ENCODE measurements around the gene PPIG. TPM values are rescaled to one million over a fixed set of nuclear protein-coding genes. Genes with fewer than 3 reads are reported as not detected.

The PPIG gene
- polyA plus RNA-seq, 1 of the 3 experiments (the other 2 are of a cell fraction): 8.3 TPM

GRCh38 chr2:169546756-169547155 lies 37.4 kb upstream of the PPIG start:
- Histone ChIP-seq H3K27ac (ENCODE audit: low read depth in 2 of 2, low read length in 1 of 2) (no peak overlapping the region), H4K20me1 (ENCODE audit: insufficient read depth) (no peaks in the 10 kb centered on the region), H3F3A (replicated peaks; ENCODE audit: insufficient read depth) (no peaks in the 10 kb centered on the region), H3K36me3 (replicated peaks in 1 of 2; ENCODE audit: control insufficient read depth in 1 of 2, insufficient read depth in 2 of 2, low read length in 1 of 2) (peaks cover 17 to 36% of the 10 kb centered on the region in 2 experiments), H3K9me2 (no peaks in the 10 kb centered on the region), H3K27me3 (ENCODE audit: insufficient read depth) (no peaks in the 10 kb centered on the region), H3K9ac (no peak overlapping the region), H3K4me3 (ENCODE audit: low read depth in 2 of 2, low read length in 1 of 2) (no peak overlapping the region), H3K4me1 (ENCODE audit: control insufficient read depth in 1 of 2, insufficient read depth in 2 of 2, low read depth in 1 of 2, low read length in 1 of 2) (no peaks in the 10 kb centered on the region), H3K4me2 (no peak overlapping the region), H3K79me2 (ENCODE audit: insufficient read depth) (no peaks in the 10 kb centered on the region), H3K9me3 (no peaks in the 10 kb centered on the region), H2AFZ (ENCODE audit: low read depth) (no peak overlapping the region)
- CTCF ChIA-PET: no interaction called here
- no peak for DNase-seq
- no peak for TF ChIP-seq CHD2 (IDR thresholded peaks at IDR 0.05; ENCODE audit: low read length, partially characterized antibody)
- TF ChIP-seq TCF12 (IDR thresholded peaks at IDR 0.05): no peak
- no peak for TF ChIP-seq FOSL2 (IDR thresholded peaks at IDR 0.05; ENCODE audit: borderline replicate concordance, low read depth)
- no peak for TF ChIP-seq MEF2A (IDR thresholded peaks at IDR 0.05; ENCODE audit: borderline replicate concordance, low read depth)
- TF ChIP-seq SIN3A (IDR thresholded peaks at IDR 0.05; ENCODE audit: borderline replicate concordance, low read depth, low read length): no peak
- TF ChIP-seq RCOR1 (IDR thresholded peaks at IDR 0.05; ENCODE audit: low read length): no peak
- no peak for TF ChIP-seq USF1 (IDR thresholded peaks at IDR 0.05; ENCODE audit: borderline replicate concordance, low read depth)
- TF ChIP-seq RFX5 (IDR thresholded peaks at IDR 0.05; ENCODE audit: low read length): no peak
- no peak for TF ChIP-seq MXI1 (IDR thresholded peaks at IDR 0.05; ENCODE audit: low read depth, low read length)
- no peak for TF ChIP-seq TAF1 (IDR thresholded peaks at IDR 0.05; ENCODE audit: borderline replicate concordance, low read depth, low read length)
- TF ChIP-seq RXRA (IDR thresholded peaks at IDR 0.05; ENCODE audit: borderline replicate concordance, low read depth): no peak
- TF ChIP-seq IRF3 (IDR thresholded peaks at IDR 0.05; ENCODE audit: low read depth, low read length): no peak
- no peak for TF ChIP-seq PBX3 (IDR thresholded peaks at IDR 0.05)
- TF ChIP-seq YY1 (IDR thresholded peaks at IDR 0.05; ENCODE audit: low read depth): no peak
- TF ChIP-seq NRF1 (IDR thresholded peaks at IDR 0.05; ENCODE audit: low read depth, low read length): no peak
- no peak for TF ChIP-seq USF2 (IDR thresholded peaks at IDR 0.05; ENCODE audit: borderline replicate concordance, low read depth, low read length)
- TF ChIP-seq FOXJ3 (CRISPR knock-in tag; IDR thresholded peaks at IDR 0.05): no peak
- no peak for TF ChIP-seq GATA2 (CRISPR knock-in tag; IDR thresholded peaks at IDR 0.05)
- 90% methylated on average over 2 of the region's 2 CpGs for WGBS (ENCODE audit: low lambda C conversion rate)
- POLR2A ChIA-PET: no interaction called here
